Activated CD8-positive, alpha-beta T cell treated with anti-CD3 and anti-CD28 coated beads, Interleukin-2, amount 10 ng/mL, durations not matched to agents 7 days and 5 days (primary cell): Measurements from ENCODE around the gene IDH3G. TPM values are rescaled to one million over a fixed set of nuclear protein-coding genes. Genes with fewer than 3 reads are reported as not detected.
A peak's percentile ranks its signal among the peaks of the same experiment; 100 is the strongest.

Experiments
- ATAC-seq: fragments of 150-1000 bp; cut with Tn5 transposase; one replicate; pipeline ENCODE4 v1.10.0; 2021; ENCODE audit warnings: moderate library complexity
- CTCF ChIA-PET: fragments of 350-600 bp; sonication (Branson Sonifier 250); formaldehyde crosslinking; loops from one replicate; lab custom pipeline; 2021; ENCODE audit warnings: antibody characterized with exemption; lab: Charles Lee
- POLR2A ChIA-PET: fragments of 350-600 bp; sonication (Branson Sonifier 250); formaldehyde crosslinking; loops from one replicate; lab custom pipeline; 2021; ENCODE audit warnings: antibody characterized with exemption; lab: Charles Lee
- DNase-seq: peaks from one replicate; pipeline ENCODE4 v3.0.0-alpha.2; 2020
- H3K27ac Mint-ChIP-seq: one replicate; pipeline ENCODE4 v1.8.0; 2021; ENCODE audit warnings: mild to moderate bottlenecking, mixed read lengths
- H3K27me3 Mint-ChIP-seq: one replicate; pipeline ENCODE4 v1.8.0; 2021; ENCODE audit warnings: low read depth, mixed read lengths
- H3K36me3 Mint-ChIP-seq: one replicate; pipeline ENCODE4 v1.8.0; 2021; ENCODE audit warnings: low read depth, mixed read lengths
- H3K4me1 Mint-ChIP-seq: one replicate; pipeline ENCODE4 v1.8.0; 2021; ENCODE audit warnings: low read depth, mixed read lengths
- H3K4me3 Mint-ChIP-seq: one replicate; pipeline ENCODE4 v1.8.0; 2021; ENCODE audit warnings: mild to moderate bottlenecking, mixed read lengths
- H3K9me3 Mint-ChIP-seq: one replicate; pipeline ENCODE4 v1.8.0; 2022; ENCODE audit warnings: mixed read lengths; ENCODE audit not compliant: insufficient read depth
- total RNA-seq, 2 experiments: library from RNA; stranded (reverse); gene quantifications; one replicate each; pipeline ENCODE4 v1.2.3, GENCODE V29; 2021

The IDH3G gene
- total RNA-seq, 2 experiments from 2014 or later = 63.2 to 66.9 TPM

DNA sequence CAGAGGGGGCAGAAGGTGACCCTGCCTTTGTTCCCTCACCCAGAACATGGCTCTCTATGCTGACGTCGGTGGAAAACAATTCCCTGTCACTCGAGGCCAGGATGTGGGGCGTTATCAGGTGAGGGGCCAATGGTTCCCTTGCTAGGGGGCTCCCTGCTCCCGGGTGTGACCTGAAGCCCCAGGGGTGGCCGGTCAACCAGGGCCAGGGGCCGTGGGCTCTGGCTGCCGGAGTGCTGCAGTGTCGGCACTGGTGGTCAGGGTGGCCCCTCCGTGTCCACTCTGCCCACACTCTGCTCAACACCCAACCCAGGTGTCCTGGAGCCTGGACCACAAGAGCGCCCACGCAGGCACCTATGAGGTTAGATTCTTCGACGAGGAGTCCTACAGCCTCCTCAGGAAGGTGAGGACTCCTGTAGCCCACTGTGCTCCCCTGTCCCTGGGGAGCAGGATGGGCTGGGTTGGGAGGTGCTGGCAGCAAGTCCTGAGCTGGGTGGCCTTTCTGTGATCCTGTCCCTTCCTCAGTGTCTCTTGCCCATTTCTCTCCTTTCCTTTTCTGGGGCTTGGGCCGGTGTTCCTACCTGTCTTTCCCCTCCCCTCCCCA, 3.3 kb upstream of the IDH3G start:
- Mint-ChIP-seq H3K4me1 (peaks cover 16% of the 10 kb centered on the region), H3K36me3 (peaks cover 28% of the 10 kb centered on the region), H3K4me3 (no peak overlapping the region), H3K9me3 (no peaks in the 10 kb centered on the region), H3K27me3 (no peaks in the 10 kb centered on the region), H3K27ac (no peak overlapping the region)
- ChIA-PET CTCF (no interaction called here), POLR2A (no interaction called here)
- DNase-seq (no peak), ATAC-seq (no peak)

DNA sequence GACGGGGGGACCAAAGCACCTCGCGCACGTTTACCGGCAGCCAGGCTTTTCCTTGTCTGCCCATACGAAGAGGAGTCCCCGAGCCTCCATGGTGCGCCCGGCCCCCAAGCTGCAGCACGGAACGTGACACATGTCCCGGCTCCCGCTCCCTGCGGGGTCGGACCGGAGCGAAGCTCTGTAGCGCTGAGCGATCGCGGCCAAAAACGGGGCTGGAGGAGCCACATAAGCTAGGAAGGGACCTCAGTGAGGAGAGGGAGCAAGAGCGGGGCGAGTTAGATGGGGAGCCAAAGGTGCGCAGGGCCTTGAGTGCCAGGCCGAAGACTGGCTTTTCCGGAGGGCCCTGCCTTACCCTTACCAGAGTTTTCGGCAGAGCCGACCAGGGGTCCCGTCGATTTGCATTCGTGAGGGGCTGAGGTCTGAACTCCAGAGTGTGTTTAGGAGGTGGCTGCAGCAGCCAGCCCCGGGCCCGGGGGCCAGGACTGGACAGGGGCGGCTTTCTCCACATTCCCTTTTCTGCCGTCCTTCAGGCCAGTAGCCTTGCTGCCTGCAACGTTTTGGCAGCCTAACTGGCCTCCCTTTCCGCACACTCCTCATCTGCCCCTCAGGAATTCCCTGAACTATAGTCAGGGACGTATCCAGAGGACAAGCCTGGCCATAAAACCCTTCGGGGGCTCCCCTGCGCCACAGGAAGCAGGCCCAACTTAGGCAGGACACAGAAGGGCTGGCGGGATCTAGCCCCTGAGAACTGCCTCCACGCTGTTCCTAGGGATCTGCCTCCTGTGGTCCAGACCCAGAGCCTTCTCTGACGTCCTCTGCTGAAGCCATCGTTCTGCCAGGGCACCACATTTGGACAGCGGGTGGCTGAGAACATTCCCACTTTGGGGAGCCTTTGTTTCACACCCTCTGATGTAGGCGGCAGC, 982 bp upstream of the IDH3G start:
- H3K36me3 Mint-ChIP-seq = peaks cover 30% of the 10 kb centered on the region
- POLR2A ChIA-PET = no interaction called here
- DNase-seq = peak; percentile 26

DNA sequence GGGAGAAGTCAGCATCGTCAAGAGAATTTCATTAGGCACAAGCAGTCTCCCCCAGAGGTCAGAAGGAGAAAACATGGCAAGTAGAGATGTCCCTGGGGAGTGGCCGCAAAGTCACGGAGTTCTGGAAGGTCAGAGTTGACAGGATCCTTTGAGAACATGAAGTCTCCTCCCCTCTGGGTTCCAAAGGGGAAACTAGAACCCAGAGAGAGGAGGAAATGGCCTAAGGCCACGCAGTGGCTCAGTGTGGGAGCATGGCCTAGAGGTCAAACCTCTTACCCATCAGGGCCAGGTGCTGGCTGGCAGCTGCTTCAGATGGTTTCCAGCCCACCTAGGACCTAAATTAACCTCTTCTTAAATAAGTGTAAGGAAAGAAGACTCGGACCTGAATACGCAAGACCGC, 884 bp downstream of the IDH3G start:
- POLR2A ChIA-PET = no interaction called here
- peaks cover 26% of the 10 kb centered on the region for H3K36me3 Mint-ChIP-seq
- no peaks in the 10 kb centered on the region for H3K9me3 Mint-ChIP-seq
- peak overlapping the region; percentile 94 for H3K4me3 Mint-ChIP-seq
- ATAC-seq (no peak), DNase-seq (no peak)
- peaks cover 16% of the 10 kb centered on the region for H3K4me1 Mint-ChIP-seq
- H3K27me3 Mint-ChIP-seq = no peaks in the 10 kb centered on the region
- CTCF ChIA-PET = no interaction called here
- H3K27ac Mint-ChIP-seq = peak overlapping the region; percentile 94

More for the DNA sequence above, 982 bp upstream of the IDH3G start:
- peak overlapping the region; percentile 94 for H3K27ac Mint-ChIP-seq
- ATAC-seq = peak; percentile 14
- CTCF ChIA-PET = interaction anchor here (0.9 to 1.0 kb wide), 2 partner anchors 16 to 130 kb away, joined by 3 to 4 read pairs; partner anchors contain the start of gene ARHGAP4
- H3K9me3 Mint-ChIP-seq = no peaks in the 10 kb centered on the region
- H3K27me3 Mint-ChIP-seq = no peaks in the 10 kb centered on the region
- peak overlapping the region; percentile 94 for H3K4me3 Mint-ChIP-seq
- H3K4me1 Mint-ChIP-seq = peaks cover 16% of the 10 kb centered on the region

DNA sequence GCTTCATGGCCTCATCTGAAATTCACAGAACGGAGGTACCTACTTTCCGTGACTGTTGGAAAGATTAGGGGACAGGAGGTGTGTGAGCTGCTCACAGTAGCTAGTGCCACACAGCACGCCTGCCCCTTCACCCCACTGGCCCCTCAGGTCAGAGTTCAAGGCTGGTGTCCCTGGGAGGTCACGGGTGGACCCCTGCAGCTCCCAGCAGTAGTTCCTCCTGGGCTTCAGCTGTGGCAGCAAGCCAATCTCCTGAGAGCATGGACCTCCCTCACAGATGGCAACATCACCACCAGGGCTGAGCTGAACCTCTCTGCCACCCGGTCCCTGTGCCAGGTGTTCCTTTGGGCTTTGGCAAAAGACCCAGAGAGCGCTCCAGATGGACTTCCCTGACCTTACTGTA, 1.8 kb downstream of the IDH3G start:
- peaks cover 16% of the 10 kb centered on the region for H3K4me1 Mint-ChIP-seq
- no peak for ATAC-seq

DNA sequence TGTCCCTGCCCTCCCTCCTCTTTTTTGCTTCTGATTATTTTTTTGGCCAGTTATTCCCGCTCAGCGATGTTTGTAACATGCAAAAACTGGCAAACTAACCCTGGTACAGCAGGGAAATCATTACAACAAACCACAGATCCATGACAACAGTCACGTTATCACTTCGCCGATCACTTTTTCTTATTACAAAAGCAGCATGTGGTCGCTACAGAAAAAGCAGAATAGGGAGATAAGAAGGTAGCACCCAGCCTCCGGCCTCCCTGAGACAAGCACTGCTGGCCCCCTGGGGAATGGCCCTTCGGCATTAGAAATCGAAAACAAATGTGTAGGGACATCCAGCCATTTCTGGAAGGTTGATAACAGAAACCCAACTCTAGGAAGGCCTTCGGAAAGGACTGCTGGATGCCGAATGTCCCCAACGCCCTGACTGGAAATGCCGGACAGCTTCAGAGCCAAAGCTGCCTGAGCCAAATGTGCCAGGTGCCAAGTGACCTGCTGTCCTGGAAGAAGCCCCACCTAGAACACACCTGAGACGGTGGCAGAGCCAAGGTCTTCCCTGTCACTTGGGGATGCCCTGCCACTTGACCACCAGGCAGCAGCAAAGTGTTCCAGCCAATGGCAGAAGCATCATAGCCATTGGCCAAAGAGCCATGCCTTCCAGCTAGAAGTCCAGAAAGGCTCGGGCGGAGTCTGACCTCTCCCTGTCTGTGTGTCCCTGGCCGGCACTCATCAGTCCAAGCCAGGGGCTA, 2.9 kb downstream of the IDH3G start:
- Mint-ChIP-seq H3K27ac (no peak overlapping the region), H3K4me1 (peaks cover 13% of the 10 kb centered on the region), H3K4me3 (no peak overlapping the region), H3K27me3 (no peaks in the 10 kb centered on the region), H3K36me3 (peaks cover 24% of the 10 kb centered on the region), H3K9me3 (no peaks in the 10 kb centered on the region)
- DNase-seq (no peak), ATAC-seq (no peak)
- CTCF ChIA-PET = no interaction called here
- POLR2A ChIA-PET = no interaction called here

More for the DNA sequence above, 1.8 kb downstream of the IDH3G start:
- no peak for DNase-seq
- no peaks in the 10 kb centered on the region for H3K27me3 Mint-ChIP-seq
- ChIA-PET CTCF (no interaction called here), POLR2A (no interaction called here)
- H3K4me3 Mint-ChIP-seq = peak overlapping the region; percentile 94
- peaks cover 28% of the 10 kb centered on the region for H3K36me3 Mint-ChIP-seq
- no peaks in the 10 kb centered on the region for H3K9me3 Mint-ChIP-seq
- no peak overlapping the region for H3K27ac Mint-ChIP-seq

DNA sequence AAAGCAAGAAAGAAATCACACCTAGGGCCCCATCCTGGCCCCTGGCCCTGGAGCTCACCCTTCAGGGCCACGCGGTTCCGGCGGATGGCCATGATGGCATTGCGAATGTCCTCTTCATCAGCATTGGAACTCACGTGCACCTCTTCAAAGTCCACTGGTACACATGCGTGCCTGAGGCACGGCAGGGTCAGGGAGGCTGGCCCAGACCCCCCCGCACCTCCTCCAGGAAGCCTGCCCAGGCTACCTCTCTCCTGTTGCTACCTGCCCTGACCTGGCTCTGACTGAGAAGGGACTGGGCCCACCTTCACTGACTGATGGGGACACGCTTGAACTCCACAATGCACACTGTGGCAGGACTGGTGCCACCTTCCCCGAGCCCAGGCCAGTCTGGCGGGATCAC, 4.5 kb downstream of the IDH3G start:
- CTCF ChIA-PET = no interaction called here

DNA sequence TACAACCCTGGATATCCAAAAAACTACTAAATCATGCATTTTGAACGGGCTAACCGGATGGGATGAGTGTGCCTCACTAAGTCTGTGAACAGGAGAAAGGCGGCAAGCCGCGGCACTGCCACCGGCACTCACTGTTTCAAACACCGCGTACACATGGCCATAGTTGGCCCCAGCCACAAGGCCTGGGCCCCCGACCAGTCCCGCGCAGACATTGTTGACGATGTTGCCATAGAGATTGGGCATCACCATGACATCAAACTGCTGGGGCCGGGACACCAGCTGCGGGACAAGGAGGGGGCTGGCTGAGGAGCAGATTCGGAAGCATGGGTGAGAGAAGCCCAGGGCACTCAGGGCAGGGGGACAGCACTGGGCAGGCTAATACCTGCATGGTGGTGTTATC, 7.5 kb downstream of the IDH3G start:
- Mint-ChIP-seq H3K4me1 (no peaks in the 10 kb centered on the region), H3K27ac (no peak overlapping the region), H3K9me3 (no peaks in the 10 kb centered on the region), H3K27me3 (no peaks in the 10 kb centered on the region), H3K36me3 (peaks cover 13% of the 10 kb centered on the region), H3K4me3 (no peak overlapping the region)
- POLR2A ChIA-PET = no interaction called here
- no peak for ATAC-seq
- CTCF ChIA-PET = no interaction called here
- DNase-seq = no peak

More for the DNA sequence above, 4.5 kb downstream of the IDH3G start:
- peaks cover 7% of the 10 kb centered on the region for H3K4me1 Mint-ChIP-seq
- peaks cover 21% of the 10 kb centered on the region for H3K36me3 Mint-ChIP-seq
- ATAC-seq = no peak
- H3K27ac Mint-ChIP-seq = no peak overlapping the region
- no peak for DNase-seq
- POLR2A ChIA-PET = no interaction called here
- H3K9me3 Mint-ChIP-seq = no peaks in the 10 kb centered on the region
- no peak overlapping the region for H3K4me3 Mint-ChIP-seq
- H3K27me3 Mint-ChIP-seq = no peaks in the 10 kb centered on the region

DNA sequence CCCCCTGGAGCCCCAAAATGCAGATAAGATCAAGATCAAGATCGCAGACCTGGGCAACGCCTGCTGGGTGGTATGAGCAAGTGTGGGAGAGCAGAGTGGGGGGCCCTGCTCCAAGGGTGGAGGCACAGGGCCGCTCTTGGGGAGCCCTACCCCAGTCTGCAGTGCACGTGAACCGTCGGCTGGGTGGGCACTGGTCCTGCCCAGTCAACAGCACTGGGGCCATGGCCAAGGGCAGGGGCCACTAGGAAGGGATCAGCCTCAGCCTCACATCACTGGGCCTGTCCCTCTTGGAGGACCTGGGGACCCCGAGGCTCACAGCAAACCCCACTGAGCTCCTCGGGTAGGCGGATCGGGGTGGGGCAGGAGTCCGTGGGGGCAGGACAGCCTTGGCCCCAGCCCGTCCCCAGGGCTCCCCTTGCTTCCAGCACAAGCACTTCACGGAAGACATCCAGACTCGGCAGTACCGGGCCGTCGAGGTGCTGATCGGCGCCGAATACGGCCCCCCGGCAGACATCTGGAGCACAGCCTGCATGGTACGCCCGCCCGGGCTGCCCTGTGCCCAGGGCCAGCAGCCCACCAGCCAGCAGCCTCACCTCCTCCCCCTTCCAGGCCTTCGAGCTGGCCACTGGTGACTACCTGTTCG, 9.7 kb downstream of the IDH3G start:
- DNase-seq (no peak), ATAC-seq (no peak)
- Mint-ChIP-seq H3K36me3 (peaks cover 11% of the 10 kb centered on the region), H3K27ac (no peak overlapping the region), H3K9me3 (no peaks in the 10 kb centered on the region), H3K27me3 (peaks cover 6% of the 10 kb centered on the region), H3K4me1 (peaks cover 7% of the 10 kb centered on the region), H3K4me3 (no peak overlapping the region)
- ChIA-PET POLR2A (interaction anchor here (0.7 kb wide), 1 partner anchor 160 kb away, joined by 3 read pairs; the partner anchor contains the start of gene RENBP), CTCF (no interaction called here)

DNA sequence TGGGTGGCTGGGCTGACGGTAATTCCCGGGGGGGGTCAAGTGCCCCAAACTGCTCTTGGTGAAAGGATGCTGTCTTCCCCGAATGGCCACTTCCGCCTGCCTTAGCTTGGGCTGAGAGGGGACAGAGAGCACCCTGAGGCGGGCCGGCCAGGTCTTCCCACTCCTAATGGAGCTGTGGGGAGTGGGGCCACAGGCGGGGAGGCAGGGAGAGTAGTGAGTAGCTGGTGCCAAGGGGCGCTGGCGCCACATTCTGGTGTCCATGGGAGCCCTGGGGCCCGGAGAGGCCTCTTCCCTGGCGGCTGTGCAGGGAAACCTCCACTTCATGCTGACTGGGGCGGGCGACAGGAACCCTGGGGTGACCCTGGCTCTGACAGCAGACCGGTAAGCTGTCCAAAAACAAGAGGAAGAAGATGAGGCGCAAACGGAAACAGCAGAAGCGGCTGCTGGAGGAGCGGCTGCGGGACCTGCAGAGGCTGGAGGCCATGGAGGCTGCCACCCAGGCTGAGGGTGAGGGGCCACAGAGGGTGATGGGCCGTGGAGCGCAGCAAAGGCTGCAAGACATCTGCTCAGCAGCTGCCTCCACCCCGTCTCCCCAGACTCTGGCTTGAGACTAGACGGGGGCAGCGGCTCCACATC, 10.7 kb downstream of the IDH3G start:
- no peak overlapping the region for H3K4me3 Mint-ChIP-seq
- ATAC-seq (no peak), DNase-seq (no peak)
- CTCF ChIA-PET = interaction anchor here (1.3 kb wide), 1 partner anchor 20 kb away, joined by 3 read pairs; the partner anchor contains the start of gene PLXNB3
- H3K36me3 Mint-ChIP-seq = peaks cover 8% of the 10 kb centered on the region
- peaks cover 7% of the 10 kb centered on the region for H3K4me1 Mint-ChIP-seq
- H3K27ac Mint-ChIP-seq = no peak overlapping the region
- peaks cover 6% of the 10 kb centered on the region for H3K27me3 Mint-ChIP-seq
- no peaks in the 10 kb centered on the region for H3K9me3 Mint-ChIP-seq
- POLR2A ChIA-PET = no interaction called here

DNA sequence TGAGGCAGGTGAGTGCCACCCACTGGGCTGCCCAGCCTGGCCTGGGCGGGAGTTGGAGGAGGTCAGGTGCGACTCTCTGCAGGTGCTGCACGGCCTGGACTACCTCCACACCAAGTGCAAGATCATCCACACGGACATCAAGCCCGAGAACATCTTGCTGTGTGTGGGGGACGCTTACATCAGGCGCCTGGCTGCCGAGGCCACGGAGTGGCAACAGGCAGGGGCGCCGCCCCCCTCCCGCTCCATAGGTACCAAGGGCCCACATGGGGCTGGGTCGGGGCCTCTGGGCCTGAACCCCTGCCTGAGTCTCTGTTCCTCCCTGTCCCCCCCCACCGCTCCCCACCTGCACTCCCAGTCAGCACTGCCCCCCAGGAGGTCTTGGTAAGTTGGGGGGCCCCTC, 11.3 kb downstream of the IDH3G start:
- H3K36me3 Mint-ChIP-seq = peaks cover 8% of the 10 kb centered on the region
- no peak for ATAC-seq
- H3K4me1 Mint-ChIP-seq = peaks cover 7% of the 10 kb centered on the region
- no peak overlapping the region for H3K4me3 Mint-ChIP-seq
- no peaks in the 10 kb centered on the region for H3K9me3 Mint-ChIP-seq
- CTCF ChIA-PET = interaction anchor here (1.3 kb wide), 1 partner anchor 19 kb away, joined by 3 read pairs; the partner anchor contains the start of gene PLXNB3
- no peak overlapping the region for H3K27ac Mint-ChIP-seq
- peaks cover 6% of the 10 kb centered on the region for H3K27me3 Mint-ChIP-seq
- POLR2A ChIA-PET = no interaction called here
- DNase-seq = no peak

DNA sequence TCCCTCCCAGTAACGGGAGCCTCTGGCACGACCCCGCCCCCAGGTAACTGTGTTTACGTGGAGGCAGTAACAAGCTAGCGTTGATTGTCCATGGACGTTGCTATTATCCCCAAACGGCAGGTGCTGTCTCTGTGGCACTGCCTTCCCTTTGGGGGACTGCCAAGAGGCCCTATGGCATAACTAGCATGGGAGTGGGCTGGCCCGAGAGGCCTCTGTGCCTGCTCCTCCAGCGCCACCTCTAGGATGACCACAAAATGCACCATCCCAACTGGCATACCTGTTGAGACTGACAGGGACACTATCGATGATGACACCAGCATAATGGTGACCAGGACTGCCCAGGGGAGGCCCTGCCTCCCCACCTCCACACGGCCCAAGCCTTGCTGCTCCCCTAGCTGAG, 11.9 kb downstream of the IDH3G start:
- no peak for ATAC-seq
- no peaks in the 10 kb centered on the region for H3K9me3 Mint-ChIP-seq
- DNase-seq = no peak
- H3K4me3 Mint-ChIP-seq = no peak overlapping the region
- H3K27ac Mint-ChIP-seq = no peak overlapping the region
- ChIA-PET CTCF (no interaction called here), POLR2A (no interaction called here)
- H3K36me3 Mint-ChIP-seq = peaks cover 7% of the 10 kb centered on the region
- H3K27me3 Mint-ChIP-seq = peaks cover 6% of the 10 kb centered on the region
- peaks cover 7% of the 10 kb centered on the region for H3K4me1 Mint-ChIP-seq
